Measurements from ENCODE around the gene WDR70. TPM values are rescaled to one million over a fixed set of nuclear protein-coding genes. Genes with fewer than 3 reads are reported as not detected.
"Not testable (repeated sequence)": the region's sequence is repeated elsewhere in the genome, so short reads cannot be mapped to it uniquely, and the experiment has no call there.

Gene WDR70
- total RNA-seq, 1 donor from 2014 or later: 32.7 TPM

DNA sequence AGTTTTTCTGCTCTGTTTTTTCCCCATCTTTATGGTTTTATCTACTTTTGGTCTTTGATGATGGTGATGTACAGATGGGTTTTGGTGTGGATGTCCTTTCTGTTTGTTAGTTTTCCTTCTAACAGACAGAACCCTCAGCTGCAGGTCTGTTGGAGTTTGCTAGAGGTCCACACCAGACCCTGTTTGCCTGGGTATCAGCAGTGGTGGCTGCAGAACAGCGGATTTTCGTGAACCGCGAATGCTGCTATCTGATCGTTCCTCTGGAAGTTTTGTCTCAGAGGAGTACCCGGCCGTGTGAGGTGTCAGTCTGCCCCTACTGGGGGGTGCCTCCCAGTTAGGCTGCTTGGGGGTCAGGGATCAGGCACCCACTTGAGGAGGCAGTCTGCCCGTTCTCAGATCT lies 300.2 kb downstream of the WDR70 start:
- intact Hi-C loops (cut with micrococcal nuclease): not testable (repeated sequence)

- intact Hi-C loops (cut with micrococcal nuclease): not testable (repeated sequence)
Measured at GRCh38 chr5:37679903-37680302, 300.8 kb downstream of the WDR70 start.

GRCh38 chr5:37683072-37683471 lies 304.0 kb downstream of the WDR70 start:
- intact Hi-C loops (cut with micrococcal nuclease): no loop called here

DNA sequence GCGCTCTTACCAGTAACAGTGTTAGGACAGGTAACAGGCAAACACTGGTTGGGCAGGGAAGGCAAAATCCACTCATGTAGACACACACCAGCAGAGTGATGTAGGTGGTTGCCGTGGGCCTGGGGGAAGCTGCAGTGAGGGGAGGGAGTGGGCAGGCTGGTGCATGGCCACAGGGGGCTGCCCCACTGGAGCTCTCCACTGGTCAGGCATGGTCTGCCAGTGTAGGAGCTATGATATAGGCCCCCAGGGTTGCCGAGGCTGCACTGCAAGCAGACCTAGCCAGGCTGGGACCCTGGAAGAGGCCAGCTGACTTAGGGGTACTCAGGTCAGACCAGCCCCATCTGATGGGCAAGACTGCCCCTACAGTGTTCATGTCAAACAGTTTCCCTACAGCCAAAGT lies 306.1 kb downstream of the WDR70 start:
- intact Hi-C loops (cut with micrococcal nuclease): no loop called here

DNA sequence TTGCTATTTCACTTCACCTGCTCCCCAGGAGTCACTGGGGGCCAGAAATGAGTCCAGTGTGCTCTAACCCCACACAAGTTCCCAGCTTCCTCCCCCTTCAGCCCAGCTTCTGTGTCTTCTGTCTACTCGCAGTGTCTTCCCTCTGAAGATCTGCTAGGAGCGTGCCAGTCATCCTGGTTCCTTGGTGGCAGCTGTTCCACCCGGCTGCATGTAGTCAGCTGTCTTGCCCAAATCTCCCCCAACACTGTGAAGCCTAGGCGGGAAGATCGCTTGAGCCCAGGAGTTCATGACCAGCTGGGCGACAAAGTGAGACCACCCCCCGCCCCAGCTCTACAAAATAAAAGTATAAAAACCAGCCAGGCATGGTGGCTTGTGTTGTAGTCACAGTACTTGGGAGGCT lies 306.7 kb downstream of the WDR70 start:
- intact Hi-C loops (cut with micrococcal nuclease): no loop called here

DNA sequence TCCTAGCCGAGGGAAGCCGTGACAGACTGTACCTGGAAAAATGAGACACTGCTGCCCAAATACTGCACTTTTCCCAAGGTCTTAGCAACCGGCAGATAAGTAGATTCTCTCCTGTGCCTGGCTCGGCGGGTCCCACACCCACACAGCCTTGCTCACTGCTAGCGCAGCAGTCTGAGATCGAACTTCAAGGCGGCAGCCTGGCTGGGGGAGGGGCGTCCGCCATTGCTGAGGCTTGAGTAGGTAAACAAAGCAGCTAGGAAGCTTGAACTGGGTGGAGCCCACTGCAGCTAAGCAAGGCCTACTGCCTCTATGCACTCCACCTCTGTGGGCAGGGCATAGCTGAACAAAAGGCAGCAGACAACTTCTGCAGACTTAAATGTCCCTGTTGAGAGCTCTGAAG lies 309.8 kb downstream of the WDR70 start:
- intact Hi-C loops (cut with micrococcal nuclease): not testable (repeated sequence)

DNA sequence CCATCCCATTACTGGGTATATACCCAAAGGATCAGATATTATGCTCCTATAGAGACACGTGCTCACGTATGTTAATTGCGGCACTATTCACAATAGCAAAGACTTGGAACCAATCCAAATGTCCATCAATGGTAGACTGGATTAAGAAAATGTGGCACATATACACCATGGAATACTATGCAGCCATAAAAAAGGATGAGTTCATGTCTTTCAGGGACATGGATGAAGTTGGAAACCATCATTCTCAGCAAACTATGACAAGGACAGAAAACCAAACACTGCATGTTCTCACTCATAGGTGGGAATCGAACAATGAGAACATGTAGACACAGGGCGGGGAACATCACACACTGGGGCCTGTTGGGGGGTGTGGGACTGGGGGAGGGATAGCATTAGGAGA lies 315.2 kb downstream of the WDR70 start:
- intact Hi-C loops (cut with micrococcal nuclease): not testable (repeated sequence)

- intact Hi-C loops (cut with micrococcal nuclease): no loop called here
Measured at GRCh38 chr5:37694867-37695266, 315.7 kb downstream of the WDR70 start.

DNA sequence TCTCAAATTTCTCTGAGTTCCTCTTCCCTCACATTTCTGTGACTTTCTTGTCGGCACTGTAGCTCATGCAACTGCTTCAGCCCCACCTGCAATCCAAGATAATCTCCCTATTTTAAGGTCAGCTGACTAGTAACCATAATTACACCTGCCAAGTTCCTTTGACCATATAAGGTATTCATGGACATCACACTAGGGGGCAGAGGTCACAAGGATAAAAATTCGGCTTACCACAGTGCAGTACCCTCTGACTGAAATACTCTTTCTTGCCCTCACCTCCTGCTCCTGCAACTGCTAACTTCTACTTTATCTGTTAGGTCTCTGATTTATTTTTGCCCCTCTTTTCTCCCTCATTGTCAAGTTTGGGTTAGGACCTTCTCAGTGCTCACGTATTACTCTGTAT lies 316.5 kb downstream of the WDR70 start:
- intact Hi-C loops (cut with micrococcal nuclease): no loop called here

DNA sequence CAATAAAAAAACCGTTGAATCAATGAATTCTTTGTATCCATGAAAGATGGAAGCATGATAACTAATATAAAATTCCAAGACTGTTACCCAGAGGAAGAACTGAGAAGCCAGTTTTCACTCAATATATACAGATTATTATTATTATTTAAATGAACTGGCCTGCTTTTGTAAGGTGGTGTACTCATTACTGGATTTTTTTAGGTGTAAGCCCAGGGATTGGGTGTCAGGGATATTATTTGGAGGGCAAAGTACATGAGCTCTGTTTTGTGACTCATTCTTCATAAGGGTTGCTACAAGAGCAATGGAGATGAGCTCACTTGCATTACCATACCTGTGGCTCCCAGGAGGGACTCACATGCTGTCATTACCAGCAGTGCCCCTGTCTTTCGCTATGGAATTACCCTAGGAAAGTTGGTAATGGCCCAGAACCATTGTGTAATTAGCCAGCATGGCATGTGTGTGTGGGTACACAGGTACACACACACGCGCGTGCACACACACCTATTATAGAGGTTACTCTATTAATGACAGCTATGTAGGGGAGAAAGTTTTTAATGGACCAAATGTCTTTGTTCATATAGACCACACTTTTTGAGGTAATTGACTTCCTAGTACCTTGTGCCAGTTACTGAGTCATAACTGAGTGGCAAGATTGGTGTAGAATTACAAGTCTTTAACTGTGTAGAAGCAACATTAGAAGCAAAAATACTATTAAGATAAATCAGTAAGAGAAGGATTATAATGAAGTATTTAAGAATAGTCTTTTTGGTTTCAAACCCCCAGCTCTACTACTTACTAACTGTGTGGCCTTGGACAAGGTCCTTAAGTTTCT lies 317.3 kb downstream of the WDR70 start:
- intact Hi-C loops (cut with micrococcal nuclease): no loop called here

- intact Hi-C loops (cut with micrococcal nuclease): no loop called here
Measured at GRCh38 chr5:37701868-37702267, 322.8 kb downstream of the WDR70 start.

DNA sequence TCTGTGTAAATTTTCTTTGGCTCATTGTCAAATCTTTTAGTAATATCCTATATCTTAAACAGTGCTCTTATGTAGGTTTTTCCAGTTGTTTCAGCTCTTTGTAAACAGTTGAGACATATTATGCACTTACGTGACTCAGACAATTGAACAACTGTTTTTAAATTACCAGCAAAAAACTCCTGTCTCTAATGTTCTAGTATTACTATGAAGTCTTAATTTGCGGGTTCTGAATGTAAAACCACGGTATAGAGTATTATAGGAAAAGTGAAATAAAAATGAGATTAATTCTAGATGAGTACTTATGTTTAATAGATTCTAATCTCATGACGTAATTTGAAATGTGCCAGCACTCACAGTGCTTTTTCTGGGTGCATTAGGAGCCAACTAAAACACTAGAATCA lies 324.7 kb downstream of the WDR70 start:
- intact Hi-C loops (cut with micrococcal nuclease): no loop called here

GRCh38 chr5:37704406-37704805 lies 325.3 kb downstream of the WDR70 start:
- intact Hi-C loops (cut with micrococcal nuclease): no loop called here

DNA sequence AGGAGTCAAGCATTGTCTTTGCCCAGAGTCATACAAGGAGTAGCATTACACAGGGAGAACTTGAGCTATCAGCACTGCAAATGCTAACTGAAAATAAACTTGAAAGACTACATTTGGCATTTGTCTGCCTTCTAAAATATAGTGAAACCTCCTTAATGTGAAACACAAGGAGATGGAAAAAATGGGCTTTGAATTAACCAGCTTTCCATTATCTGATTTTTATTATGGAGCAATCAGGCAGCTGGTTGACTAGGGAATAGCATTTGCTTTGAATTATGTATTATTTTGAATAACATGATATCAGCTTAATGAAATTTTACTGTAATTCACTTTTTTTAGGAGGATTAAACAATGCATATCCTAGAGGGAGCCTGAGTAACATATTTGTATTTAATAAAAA lies 329.9 kb downstream of the WDR70 start:
- intact Hi-C loops (cut with micrococcal nuclease): no loop called here

DNA sequence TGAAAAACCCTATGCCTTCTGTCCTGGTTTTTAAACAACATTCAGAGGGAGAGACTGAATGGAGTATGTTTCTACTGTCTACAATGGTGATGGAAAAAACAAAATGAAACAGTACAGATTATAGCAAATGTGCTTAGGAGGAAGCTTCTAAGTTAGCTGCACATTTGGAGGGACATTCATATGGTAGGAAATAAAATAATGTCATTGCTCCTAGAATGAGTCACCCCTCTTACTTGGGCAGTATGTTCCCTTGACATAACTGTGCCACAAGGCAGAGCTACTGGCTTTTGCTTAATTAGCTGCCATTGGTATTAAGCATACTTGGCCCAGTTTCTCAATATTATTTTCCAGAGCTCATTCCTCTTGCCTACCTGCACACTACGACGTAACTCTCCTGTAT lies 331.8 kb downstream of the WDR70 start:
- intact Hi-C loops (cut with micrococcal nuclease): no loop called here

- intact Hi-C loops (cut with micrococcal nuclease): no loop called here
Measured at GRCh38 chr5:37712750-37713149, 333.6 kb downstream of the WDR70 start.

GRCh38 chr5:37714756-37715155 lies 335.6 kb downstream of the WDR70 start:
- intact Hi-C loops (cut with micrococcal nuclease): no loop called here

DNA sequence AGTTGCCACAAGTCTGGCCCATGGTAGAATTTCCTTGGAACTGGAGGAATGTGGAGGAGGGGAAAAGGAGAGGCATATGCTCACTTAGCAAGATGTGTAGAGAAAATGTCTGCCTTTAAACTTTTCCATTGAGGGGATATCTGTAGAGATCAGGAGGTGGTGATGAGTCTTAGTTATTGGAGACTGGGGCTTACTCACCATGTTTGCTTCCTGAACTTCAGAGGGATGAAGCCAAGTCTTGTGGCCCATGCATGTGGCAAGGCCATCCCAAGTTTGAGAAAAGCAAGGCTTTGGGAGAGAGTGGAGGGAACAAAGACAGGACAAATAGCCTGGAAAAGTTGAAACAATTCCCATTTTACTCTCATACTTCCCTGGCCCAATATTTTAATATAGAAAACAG lies 336.2 kb downstream of the WDR70 start:
- intact Hi-C loops (cut with micrococcal nuclease): no loop called here

DNA sequence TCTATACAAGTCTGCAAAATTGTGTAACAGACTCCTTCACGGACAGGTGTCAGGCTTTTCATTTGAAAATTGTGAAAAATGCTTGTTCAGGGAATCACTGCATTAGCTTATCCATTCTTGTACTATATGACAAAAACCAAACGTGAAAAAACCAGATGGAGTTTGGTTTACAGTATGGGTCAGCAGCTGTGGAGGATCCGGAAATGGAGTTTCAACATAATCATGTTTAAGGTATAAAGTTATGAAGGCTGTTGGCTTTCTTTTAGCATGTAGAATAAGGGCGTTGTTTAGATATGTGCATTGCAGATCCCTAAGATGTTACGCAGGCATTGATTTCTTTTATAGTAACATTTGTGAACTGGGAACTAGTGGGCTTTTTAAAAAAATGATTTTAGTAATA lies 336.9 kb downstream of the WDR70 start:
- intact Hi-C loops (cut with micrococcal nuclease): no loop called here

DNA sequence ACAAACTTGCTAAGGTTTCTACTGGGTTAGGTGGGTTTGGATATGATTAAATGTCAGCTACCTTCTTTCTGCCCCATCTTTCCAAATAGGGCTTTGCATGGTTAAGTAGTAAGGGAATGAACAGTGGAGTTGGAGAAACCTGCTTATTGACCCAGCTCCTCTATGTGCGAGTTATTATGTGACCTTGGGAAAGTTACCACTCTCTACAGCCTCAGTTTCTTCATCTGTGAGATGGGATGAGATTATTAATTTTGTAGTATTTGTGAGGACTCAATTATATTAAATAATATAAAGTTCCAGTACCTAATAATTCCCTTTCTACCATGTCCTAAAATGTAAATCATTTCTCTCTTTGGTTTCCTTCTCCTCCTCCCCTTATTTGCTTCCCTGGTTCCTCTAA lies 337.3 kb downstream of the WDR70 start:
- intact Hi-C loops (cut with micrococcal nuclease): no loop called here

DNA sequence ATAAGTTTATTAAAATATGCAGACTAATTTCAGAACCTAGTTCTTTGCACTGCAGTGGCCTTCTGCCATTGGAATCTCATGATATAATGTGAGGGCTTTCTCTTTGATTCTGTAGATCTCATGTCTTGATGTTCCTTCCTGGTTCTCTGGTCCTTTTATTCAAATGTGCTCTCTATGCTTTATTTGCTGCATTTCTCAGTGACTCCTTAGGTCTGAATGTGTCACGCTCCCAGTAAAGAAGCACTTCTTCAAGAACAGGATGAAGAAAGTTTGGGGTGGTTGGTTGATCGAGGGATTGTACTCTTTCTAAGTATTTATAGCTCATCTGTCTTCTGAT lies 338.1 kb downstream of the WDR70 start:
- intact Hi-C loops (cut with micrococcal nuclease): no loop called here

GRCh38 chr5:37717613-37718431 lies 338.7 kb downstream of the WDR70 start:
- intact Hi-C loops (cut with micrococcal nuclease): no loop called here

- intact Hi-C loops (cut with micrococcal nuclease): loop anchor here (2.0 to 5.0 kb wide), 2 partner anchors 342 to 608 kb away; partner anchors contain the start of gene WDR70
Measured at GRCh38 chr5:37720550-37720952, 341.4 kb downstream of the WDR70 start.
